Measurements from ENCODE around the gene ACOXL.

ACOXL gene

DNA sequence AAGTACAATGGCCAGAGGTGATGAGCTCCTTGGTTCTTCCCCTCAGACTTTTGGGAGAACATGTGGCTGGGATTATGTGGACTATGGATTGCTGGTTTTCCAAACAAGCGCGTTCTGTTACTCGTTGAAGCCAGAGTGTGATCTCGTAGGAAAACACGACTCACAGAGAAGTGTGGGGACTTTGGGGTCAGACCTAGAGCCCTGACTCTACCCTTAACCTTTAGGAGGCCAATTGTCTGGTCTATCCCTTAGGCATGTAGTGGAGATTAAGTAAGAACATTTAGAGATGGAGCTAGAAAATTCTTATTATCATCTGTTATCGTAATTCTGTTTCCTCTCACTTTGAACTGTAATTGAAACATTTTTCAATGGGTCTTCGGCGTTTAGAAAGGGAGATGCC, 424.2 kb downstream of the ACOXL start:
- FAIRE-seq (no peak), DNase-seq (ENCODE audit: low spot score) (no peak)

DNA sequence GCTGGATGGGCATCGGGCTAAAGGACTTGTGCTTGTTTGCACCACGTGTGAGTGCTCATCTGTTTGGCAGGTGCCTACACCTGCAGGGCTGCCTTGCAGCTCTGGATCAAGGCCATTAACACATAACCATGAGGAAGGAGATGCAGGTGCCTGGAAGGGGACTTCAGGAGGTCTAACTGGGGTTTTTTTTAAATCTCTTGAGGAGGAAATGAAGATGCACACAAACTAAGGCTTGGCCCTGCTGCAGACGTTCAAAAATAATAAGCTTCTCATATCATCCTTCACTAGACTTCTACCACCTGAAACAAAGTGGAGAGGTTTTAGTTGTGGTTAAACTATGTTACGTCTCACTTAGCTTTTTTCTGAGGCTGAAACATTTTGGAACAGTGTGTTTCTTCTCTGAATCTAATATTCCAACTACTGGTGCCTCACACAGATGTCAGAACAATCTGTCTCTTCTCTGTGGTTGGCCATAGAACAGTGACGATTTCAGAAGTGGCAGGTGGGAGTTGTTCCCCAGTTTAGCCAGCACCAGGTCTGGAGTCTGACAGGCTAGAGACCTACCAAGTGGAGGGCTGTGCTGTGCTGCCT, 424.8 kb downstream of the ACOXL start:
- DNase-seq (ENCODE audit: low spot score) (no peak), FAIRE-seq (no peak)

DNA sequence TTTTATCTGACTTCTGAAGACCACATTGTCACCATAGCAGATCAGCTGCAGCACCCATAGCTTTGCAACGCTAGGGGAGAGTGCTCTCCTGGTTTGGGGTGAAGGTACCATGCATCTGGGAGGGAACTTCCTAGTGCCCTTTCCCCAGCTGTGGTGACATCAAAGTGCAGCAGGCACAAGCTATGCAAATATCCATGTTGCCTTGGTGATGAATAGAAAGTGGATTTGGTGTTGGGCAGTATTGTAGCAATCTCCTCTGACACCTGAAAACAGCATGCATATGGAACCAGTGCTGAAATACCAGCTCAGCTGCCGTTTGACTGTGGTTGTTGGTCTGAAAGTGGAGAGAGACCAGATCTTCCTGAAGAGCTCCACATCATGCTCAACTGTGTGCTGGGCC, 425.4 kb downstream of the ACOXL start:
- no peak for DNase-seq (ENCODE audit: low spot score)
- no peak for FAIRE-seq

DNA sequence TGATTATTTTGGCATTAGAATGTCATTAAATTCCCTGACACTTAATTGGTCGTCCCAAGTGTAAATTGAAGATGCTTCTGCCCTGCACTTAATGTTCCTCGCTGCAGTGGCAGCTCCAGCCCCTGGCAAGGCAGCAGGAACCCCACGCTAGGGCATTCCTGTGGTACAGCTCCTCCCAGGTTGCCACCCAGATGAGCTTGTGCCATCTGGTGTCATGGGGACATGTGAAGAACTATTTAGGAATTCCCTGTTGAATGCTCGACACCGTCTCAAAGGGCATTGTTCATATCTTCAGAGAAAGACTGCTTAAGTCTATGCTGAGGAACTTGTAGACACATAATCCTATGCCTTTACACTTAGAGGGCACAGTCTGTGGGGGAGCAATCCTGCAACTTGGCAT, 427.3 kb downstream of the ACOXL start:
- DNase-seq (ENCODE audit: low spot score) (no peak), FAIRE-seq (no peak)

DNA sequence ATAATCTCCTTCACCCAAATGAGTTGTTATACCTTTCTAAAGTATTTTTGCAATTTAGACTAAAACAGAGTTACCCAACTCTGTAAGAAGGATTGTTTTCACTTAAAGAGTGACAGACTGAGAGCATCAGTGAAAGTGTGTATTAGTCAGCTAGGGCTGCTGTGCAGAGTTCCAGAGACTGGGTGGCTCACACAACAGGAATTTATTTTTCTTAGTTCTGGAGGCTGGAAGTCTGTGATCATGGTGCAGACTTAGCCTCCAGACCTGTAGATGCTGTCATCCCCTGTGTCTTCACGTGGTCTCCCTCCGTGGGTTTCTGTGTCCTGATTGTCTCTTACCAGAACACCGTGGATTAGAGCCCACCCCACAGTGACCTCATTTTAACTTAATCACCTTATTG, 428.4 kb downstream of the ACOXL start:
- DNase-seq (ENCODE audit: low spot score) (peak; percentile 83), FAIRE-seq (peak; percentile 67)

DNA sequence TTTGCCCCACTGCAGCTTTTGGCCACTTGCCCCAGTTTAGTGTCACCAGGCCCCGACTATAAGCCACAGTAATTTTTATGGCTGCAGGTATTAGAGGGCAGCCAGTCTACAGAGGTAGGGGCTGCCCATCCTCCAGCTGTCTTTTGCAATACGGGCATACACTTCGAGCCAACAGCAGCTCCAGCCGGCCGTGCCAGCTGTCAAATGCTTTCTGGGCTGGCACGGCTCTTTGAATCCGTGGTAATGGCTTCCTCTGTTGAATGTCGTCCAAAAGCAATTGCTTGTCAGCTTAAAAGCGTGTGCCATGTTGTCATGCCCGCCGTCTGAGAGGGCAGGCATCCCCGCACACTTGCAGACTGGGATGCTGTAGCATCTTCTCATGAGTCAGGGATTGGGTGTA, 429.6 kb downstream of the ACOXL start:
- no peak for DNase-seq (ENCODE audit: low spot score)
- FAIRE-seq: no peak

DNA sequence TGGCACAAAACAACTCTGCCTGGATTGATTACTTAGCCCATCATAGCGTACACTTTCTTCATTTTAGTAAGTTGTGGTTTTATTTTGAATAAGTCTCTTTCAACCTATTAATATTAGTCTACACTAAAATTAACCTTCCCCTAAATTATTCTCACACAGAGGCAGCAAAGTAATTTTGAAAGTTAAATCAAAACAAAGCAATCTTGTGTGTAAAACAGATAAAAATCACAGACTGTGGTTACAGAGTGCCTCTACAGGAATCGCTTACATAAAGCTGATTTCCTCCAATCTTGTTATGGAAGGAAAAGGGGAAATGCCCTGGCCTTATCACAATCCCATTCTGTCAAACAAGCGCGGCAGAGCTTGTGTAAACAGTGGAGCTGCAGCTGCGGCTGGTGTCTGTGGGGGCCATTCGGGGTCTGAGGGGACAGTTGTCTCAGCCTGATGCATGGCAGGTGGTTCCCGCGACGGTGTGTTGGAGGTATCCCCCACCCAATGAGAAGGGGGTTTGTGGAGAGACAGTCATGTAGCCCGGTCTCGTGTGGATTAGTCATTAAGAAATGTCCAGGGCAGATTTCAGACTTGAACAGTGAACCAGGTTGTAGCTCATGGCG, 430.5 kb downstream of the ACOXL start:
- FAIRE-seq: no peak
- no peak for DNase-seq (ENCODE audit: low spot score)

DNA sequence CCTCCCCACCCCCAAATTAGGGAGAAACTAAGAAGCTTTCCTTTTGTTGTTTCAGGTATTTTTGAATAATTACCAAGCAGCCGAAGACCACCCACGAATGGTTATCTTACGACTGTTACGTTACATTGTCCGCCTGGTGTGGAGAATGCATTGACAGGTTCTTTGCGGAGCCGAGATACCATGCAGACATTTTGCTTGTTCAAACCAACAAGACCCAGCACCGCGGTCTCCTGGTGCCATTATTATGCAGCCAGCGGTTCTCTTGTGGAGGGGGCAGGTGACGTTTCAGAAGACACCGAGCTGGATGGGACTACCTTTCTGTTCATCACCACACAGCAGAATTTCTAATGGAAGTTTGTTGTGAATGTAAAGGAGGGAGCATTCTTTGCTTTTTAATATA, 431.7 kb downstream of the ACOXL start:
- DNase-seq (ENCODE audit: low spot score) (no peak), FAIRE-seq (no peak)

DNA sequence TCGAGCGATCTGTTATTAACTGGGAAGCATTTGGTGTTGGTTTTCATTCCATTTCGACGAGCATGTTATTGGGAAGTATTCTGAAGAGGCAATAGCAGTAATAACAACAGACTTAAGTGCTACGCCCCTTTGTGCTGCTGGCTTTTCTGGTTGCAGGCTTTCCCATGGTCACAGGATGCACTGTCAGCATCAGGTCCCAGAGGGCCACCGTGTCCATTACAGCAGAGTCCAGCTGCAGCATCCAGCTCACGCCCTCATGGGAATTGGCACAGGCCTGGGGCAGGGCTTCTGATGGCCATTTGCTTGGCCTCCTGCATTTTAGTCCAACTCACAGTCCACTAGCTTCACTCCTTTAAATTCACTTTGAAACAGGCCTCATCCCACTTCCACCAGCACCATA, 432.7 kb downstream of the ACOXL start:
- DNase-seq (ENCODE audit: low spot score): no peak

DNA sequence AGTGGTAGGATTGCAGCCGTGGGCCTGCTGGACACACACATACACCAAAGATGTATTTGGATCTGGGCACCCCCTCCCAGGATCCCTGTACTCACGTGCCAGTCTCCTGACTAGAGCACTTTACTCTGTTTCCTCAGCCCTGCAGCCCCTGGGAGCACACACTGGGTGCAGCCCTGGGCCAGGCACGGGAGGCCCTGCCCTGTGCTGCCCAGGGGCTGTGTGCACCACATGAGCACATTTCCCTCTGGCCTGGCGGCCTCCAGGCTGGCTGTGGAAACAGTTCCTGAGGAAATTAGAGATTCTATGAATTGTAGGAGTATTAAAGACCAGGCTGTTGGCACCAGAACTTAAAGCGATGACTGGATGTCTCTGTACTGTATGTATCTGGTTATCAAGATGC, 433.7 kb downstream of the ACOXL start:
- DNase-seq (ENCODE audit: low spot score) (no peak), FAIRE-seq (no peak)

More for the DNA sequence above, 432.7 kb downstream of the ACOXL start:
- no peak for FAIRE-seq

DNA sequence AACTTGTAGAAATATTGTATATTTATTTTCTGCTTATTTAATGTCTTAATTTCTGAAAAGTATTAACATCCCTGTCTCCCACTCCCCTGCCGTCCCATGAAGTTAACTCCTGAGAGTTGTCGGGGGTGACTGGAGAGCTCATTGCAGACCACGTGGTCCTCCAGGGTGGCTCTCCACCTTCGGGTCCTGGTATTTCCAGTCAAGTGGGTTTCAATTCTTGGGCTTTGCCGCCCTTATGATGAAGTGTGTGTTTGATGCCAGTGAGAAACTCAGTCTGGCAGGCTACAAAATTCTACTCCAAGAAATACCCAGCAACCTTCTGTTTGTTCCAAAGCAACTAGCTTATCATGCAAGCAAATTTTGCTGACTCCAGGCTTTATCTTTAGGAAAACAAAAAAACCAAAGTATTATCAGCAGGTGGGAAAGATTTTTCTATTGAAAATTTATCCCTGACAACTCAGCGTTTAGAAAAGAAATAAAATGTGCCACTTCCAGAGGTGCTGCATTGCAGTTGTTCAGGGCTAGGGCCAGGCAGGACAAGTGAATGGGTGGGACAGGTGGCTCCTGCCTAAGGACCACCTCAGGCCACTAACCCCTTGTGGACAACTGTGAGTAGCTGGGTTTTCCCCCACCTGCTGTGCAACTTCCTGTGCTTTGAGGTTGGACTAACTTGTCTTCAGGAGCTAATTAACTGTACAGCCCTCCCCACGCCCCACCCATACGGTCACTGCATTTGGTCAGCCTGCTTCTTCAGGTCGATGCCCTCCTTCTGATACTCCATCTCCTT, 434.9 kb downstream of the ACOXL start:
- DNase-seq (ENCODE audit: low spot score) (peak; percentile 13), FAIRE-seq (no peak)

DNA sequence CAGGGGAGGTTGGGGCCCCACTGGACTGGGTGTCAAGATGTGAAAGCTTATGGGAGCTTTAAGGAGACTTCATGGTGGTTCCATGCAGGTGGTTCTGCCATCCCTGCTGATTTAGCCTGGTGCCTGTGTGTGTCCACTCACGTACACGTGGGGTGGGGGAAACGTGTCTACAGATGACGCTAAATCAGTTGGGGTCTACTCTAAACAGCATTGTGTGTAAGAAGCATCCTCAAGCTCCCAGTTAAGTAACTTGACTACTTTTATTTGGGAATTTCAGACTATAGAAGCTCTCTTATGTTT, 435.4 kb downstream of the ACOXL start:
- no peak for FAIRE-seq

More for the DNA sequence above, 435.4 kb downstream of the ACOXL start:
- no peak for DNase-seq (ENCODE audit: low spot score)

All from RCC 7860 (cell line).